SU-DHL-6 (cell line): ENCODE measurements around the gene ARG2.

Experiments
- H2AFZ ChIP-seq: fragments of 200-600 bp; sonication (generic); 2 replicates; pipeline ENCODE4 v1.6.1; 2014; ENCODE audit warnings: low read depth, mild to moderate bottlenecking, moderate library complexity, mixed read lengths, antibody characterized with exemption, low read length; ENCODE audit not compliant: severe bottlenecking
- H3F3A ChIP-seq: fragments of 200-600 bp; shearing (Covaris generic); 2 replicates; pipeline ENCODE4 v1.6.0; 2016; ENCODE audit warnings: antibody characterized with exemption, mild to moderate bottlenecking; ENCODE audit not compliant: insufficient read depth
- H3K27ac ChIP-seq: fragments of 200-600 bp; sonication (generic); 2 replicates; pipeline ENCODE4 v1.5.1; 2016; ENCODE audit warnings: low read depth, mild to moderate bottlenecking, low read length, moderate library complexity, mixed read lengths
- H3K27me3 ChIP-seq: fragments of 200-600 bp; sonication (generic), shearing (Covaris generic); 2 replicates; pipeline ENCODE4 v1.6.0; 2014; ENCODE audit warnings: mild to moderate bottlenecking, low read length
- H3K36me3 ChIP-seq: fragments of 200-600 bp; sonication (generic); 2 replicates; pipeline ENCODE4 v1.6.1; 2014; ENCODE audit warnings: mild to moderate bottlenecking, low read length, mixed read lengths
- H3K4me2 ChIP-seq: fragments of 300-600, 200-600 bp; shearing (Covaris generic), sonication (generic); 2 replicates; pipeline ENCODE4 v1.6.0; 2014; ENCODE audit warnings: low read length, low read depth, mild to moderate bottlenecking; ENCODE audit not compliant: poor library complexity, severe bottlenecking
- H3K4me3 ChIP-seq: fragments of 200-600 bp; sonication (generic); 2 replicates; pipeline ENCODE4 v1.5.1; 2014; ENCODE audit warnings: antibody characterized with exemption, low read length, mild to moderate bottlenecking, mixed read lengths; ENCODE audit not compliant: insufficient read depth, poor library complexity, severe bottlenecking
- H3K79me2 ChIP-seq: fragments of 200-600 bp; sonication (generic); 2 replicates; pipeline ENCODE4 v1.6.1; 2014; ENCODE audit warnings: mild to moderate bottlenecking, low read length, moderate library complexity; ENCODE audit not compliant: insufficient read depth
- H3K9ac ChIP-seq: fragments of 200-600 bp; sonication (generic); 2 replicates; pipeline ENCODE4 v1.7.0; 2014; ENCODE audit warnings: mild to moderate bottlenecking, low read length
- H3K9me2 ChIP-seq: fragments of 200-600 bp; sonication (generic); replicated peaks from 2 replicates; pipeline ENCODE4 v1.6.1; 2014; ENCODE audit warnings: low read length; ENCODE audit not compliant: insufficient read depth
- H3K9me3 ChIP-seq: fragments of 200-600 bp; sonication (generic); 2 replicates; pipeline ENCODE4 v1.6.1; 2014; ENCODE audit warnings: low read length, mixed read lengths; ENCODE audit not compliant: insufficient read depth
- H4K20me1 ChIP-seq: fragments of 200-600 bp; sonication (generic); 2 replicates; pipeline ENCODE4 v1.6.1; 2014; ENCODE audit warnings: low read depth, mild to moderate bottlenecking, antibody characterized with exemption, low read length, moderate library complexity, mixed read lengths
- EZH2phosphoT487 ChIP-seq: fragments of 200-600 bp; sonication (generic), shearing (Covaris generic); conservative IDR thresholded peaks from 2 replicates; pipeline ENCODE4 v1.6.1; 2018; ENCODE audit warnings: mild to moderate bottlenecking, antibody characterized with exemption, low read length, moderate library complexity, mixed read lengths
- TF ChIP-seq, protein P1 (sequence below): fragments of 200-600 bp; sonication (generic); IDR thresholded peaks from one replicate; pipeline ENCODE4 v1.5.1; 2017; ENCODE audit warnings: antibody characterized with exemption, mild to moderate bottlenecking, low read length, moderate library complexity; ENCODE audit not compliant: insufficient read depth, poor library complexity, severe bottlenecking

ARG2 gene

DNA sequence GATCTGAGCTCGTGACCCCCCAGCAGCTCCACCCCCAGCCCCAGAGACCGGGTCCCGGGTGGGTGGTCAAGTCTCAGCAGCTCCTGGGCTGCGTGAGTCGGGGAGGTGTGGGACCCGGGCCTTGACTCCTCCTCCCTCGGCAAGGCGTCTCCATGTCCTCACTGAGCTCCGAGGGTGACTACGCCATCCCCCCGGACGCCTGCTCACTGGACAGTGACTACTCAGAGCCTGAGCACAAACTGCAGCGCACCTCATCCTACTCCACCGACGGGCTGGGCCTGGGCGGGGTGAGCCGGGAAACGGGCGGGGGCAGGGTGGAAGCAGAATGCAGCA, 47.8 kb upstream of the ARG2 start:
- Histone ChIP-seq H2AFZ (no peak overlapping the region), H3K9ac (no peak overlapping the region), H3K9me2 (no peaks in the 10 kb centered on the region), H3K27ac (no peak overlapping the region), H3F3A (no peaks in the 10 kb centered on the region), H3K9me3 (no peaks in the 10 kb centered on the region), H3K36me3 (no peaks in the 10 kb centered on the region), H3K79me2 (no peaks in the 10 kb centered on the region), H3K4me3 (no peak overlapping the region), H3K27me3 (no peaks in the 10 kb centered on the region), H4K20me1 (no peaks in the 10 kb centered on the region), H3K4me2 (no peak overlapping the region)
- TF ChIP-seq, protein P1, sequence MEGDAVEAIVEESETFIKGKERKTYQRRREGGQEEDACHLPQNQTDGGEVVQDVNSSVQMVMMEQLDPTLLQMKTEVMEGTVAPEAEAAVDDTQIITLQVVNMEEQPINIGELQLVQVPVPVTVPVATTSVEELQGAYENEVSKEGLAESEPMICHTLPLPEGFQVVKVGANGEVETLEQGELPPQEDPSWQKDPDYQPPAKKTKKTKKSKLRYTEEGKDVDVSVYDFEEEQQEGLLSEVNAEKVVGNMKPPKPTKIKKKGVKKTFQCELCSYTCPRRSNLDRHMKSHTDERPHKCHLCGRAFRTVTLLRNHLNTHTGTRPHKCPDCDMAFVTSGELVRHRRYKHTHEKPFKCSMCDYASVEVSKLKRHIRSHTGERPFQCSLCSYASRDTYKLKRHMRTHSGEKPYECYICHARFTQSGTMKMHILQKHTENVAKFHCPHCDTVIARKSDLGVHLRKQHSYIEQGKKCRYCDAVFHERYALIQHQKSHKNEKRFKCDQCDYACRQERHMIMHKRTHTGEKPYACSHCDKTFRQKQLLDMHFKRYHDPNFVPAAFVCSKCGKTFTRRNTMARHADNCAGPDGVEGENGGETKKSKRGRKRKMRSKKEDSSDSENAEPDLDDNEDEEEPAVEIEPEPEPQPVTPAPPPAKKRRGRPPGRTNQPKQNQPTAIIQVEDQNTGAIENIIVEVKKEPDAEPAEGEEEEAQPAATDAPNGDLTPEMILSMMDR: no peak
- no peak for TF ChIP-seq EZH2phosphoT487

DNA sequence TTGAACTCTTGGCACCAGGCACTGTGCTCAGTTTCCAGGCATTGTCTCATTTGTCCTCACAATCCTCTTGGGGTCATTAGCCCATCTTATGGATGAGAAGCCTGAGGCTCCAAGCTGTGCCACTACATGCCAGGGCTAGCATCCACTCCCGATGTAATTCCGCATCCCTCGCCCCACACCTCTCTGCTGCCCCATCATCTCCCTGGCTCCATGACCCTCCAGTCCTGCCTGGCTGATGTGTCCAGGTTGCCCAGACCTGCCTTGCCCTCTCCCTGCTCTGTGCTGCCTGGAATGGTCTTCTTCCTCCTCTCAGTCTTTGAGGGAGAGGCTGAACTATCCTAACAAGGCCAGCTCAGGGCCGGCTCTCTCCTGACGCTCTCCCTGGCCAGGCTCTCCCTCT, 47.1 kb upstream of the ARG2 start:
- Histone ChIP-seq H4K20me1 (no peaks in the 10 kb centered on the region), H2AFZ (no peak overlapping the region), H3K9ac (no peak overlapping the region), H3F3A (no peaks in the 10 kb centered on the region), H3K36me3 (no peaks in the 10 kb centered on the region), H3K9me2 (no peaks in the 10 kb centered on the region), H3K4me2 (no peak overlapping the region), H3K27ac (no peak overlapping the region), H3K79me2 (no peaks in the 10 kb centered on the region), H3K4me3 (no peak overlapping the region), H3K9me3 (no peaks in the 10 kb centered on the region), H3K27me3 (no peaks in the 10 kb centered on the region)
- TF ChIP-seq, protein P1: no peak
- no peak for TF ChIP-seq EZH2phosphoT487

DNA sequence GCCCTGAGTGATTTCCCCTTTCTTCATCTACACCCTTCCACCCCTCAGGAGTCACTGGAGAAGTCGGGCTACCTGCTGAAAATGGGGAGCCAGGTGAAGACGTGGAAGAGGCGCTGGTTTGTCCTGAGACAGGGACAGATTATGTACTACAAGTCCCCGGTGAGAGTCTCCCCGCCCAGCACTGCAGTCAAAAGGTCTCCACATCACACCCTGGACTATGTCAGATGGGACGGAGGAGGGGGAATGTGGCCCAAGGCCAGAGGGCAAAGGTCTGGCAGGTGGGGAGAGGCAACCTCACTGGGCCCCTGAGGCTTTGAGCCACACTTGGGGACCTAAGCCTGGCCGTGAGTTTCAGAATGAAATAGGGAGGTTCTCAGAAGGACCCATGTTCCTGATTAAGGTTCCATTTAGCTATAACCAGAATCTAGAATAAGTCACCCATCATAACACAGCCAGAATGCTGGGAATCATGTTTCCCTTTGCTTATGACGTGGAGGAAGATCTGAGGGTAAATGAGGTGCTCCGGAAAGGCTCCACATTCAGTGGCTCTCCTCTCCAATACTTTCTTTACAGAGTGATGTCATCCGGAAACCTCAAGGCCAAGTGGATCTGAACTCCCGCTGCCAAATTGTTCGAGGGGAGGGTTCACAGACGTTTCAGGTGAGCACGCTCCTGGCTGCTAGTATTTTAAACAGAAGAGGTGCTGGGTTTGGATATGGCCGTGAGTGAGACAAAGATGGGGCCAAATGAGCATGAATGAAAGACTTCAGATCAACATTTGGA, 46.3 kb upstream of the ARG2 start:
- no peaks in the 10 kb centered on the region for H3K9me2 ChIP-seq
- H3K79me2 ChIP-seq: no peaks in the 10 kb centered on the region
- no peak overlapping the region for H3K4me2 ChIP-seq
- no peak overlapping the region for H3K4me3 ChIP-seq
- no peak overlapping the region for H3K27ac ChIP-seq
- H4K20me1 ChIP-seq: no peaks in the 10 kb centered on the region
- no peak overlapping the region for H2AFZ ChIP-seq
- H3K9me3 ChIP-seq: no peaks in the 10 kb centered on the region
- no peaks in the 10 kb centered on the region for H3F3A ChIP-seq
- no peaks in the 10 kb centered on the region for H3K27me3 ChIP-seq
- no peak overlapping the region for H3K9ac ChIP-seq
- TF ChIP-seq, protein P1: no peak
- no peak for TF ChIP-seq EZH2phosphoT487
- no peaks in the 10 kb centered on the region for H3K36me3 ChIP-seq
